Motor neuron (in vitro differentiated cells): ENCODE results near the gene SERTAD2. TPM values are rescaled to one million over a fixed set of nuclear protein-coding genes. Genes with fewer than 3 reads are reported as not detected.

Experiments used
- ATAC-seq, 8 experiments: fragments of 200-7000 bp; cut with Tn5 transposase; replicated peaks in 6 of 8; 2 replicates each; pipeline ENCODE4 v1.8.0; 2021; ENCODE audit warnings: mild to moderate bottlenecking in 8 of 8, moderate library complexity in 8 of 8
- H3K27ac ChIP-seq, 2 donors: fragments of 250-450 bp; sonication (Bioruptor Pico); 2 replicates each; pipeline ENCODE4 v1.9.0; 2021; ENCODE audit warnings: antibody characterized with exemption in 2 of 2, mild to moderate bottlenecking in 2 of 2, moderate library complexity in 1 of 2
- H3K4me1 ChIP-seq, 2 donors: fragments of 250-450 bp; sonication (Bioruptor Pico); replicated peaks in 1 of 2; 2 replicates each; pipeline ENCODE4 v1.6.1; 2021; ENCODE audit warnings: antibody characterized with exemption in 2 of 2, mild to moderate bottlenecking in 2 of 2, moderate library complexity in 1 of 2
- H3K4me3 ChIP-seq, 5 donors: fragments of 250-450 bp; sonication (Bioruptor Pico); 2 replicates each; pipeline ENCODE4 v1.9.0; 2021; ENCODE audit warnings: antibody characterized with exemption in 5 of 5, mild to moderate bottlenecking in 5 of 5, moderate library complexity in 4 of 5
- WGBS, 10 experiments: fragments of 450-650 bp; shearing (Covaris generic); methylation state at CpG; one replicate each; pipeline ENCODE4 v1.0.0; 2022; 5-methylcytosine and 5-hydroxymethylcytosine counted together
- in situ Hi-C, 9 experiments: fragments of 400-800 bp; cut with MboI; loops; one replicate each; pipeline ENCODE4 v1.15.0; 2021; ENCODE audit warnings: low sequenced_read_pairs in 9 of 9, low pct_unique_long_range_greater_than_20kb in 2 of 9; ENCODE audit not compliant: unreplicated experiment in 9 of 9
- total RNA-seq, 8 experiments: library from RNA; unstranded; fragments of 300-600 nt; gene quantifications; 2 replicates each; pipeline versions ENCODE4 v1.2.3 to v1.2.4, GENCODE V29; 2022

The SERTAD2 gene
- total RNA-seq, 8 experiments from 2014 or later: 5.6 to 12.1 (median 6.8) TPM

DNA sequence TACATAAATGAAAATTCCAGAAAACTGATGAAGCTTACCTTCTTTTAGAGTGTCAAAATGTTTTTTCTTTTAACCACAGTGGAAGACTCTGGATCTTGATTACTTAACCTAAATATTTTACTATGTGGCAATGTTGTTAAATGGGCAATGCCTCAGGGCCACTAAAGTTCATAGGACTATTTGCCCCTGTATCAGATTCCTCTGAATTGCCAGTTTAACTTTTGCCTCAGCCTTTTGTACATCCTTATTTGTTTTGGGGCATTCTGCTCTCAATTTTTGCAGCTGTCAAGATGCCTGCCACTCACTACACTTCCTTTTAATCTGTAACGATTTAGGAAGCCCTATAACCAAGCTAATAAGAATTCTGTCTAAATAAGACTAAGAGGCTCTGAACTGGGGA is 31.7 kb upstream of the SERTAD2 start:
- H3K4me1 ChIP-seq: no peaks in the 10 kb centered on the region
- no peak for ATAC-seq
- H3K4me3 ChIP-seq: no peak overlapping the region
- 0 to 100% (median 79%) methylated on average over 1 of the region's 1 CpG; no CpG with 5 or more reads in 4 of the 10 experiments for WGBS, 10 experiments
- in situ Hi-C loops: no loop called here
- no peak overlapping the region for H3K27ac ChIP-seq

GRCh38 chr2:64683771-64684510 is 30.2 kb upstream of the SERTAD2 start:
- no peak overlapping the region for H3K4me3 ChIP-seq
- WGBS, 10 experiments: 83 to 100% (median 91%) methylated on average over 2 to 9 of the region's 9 CpGs; no CpG with 5 or more reads in 1 of the 10 experiments
- H3K4me1 ChIP-seq: peaks cover 0 to 8% of the 10 kb centered on the region in 2 donors
- ATAC-seq: no peak
- H3K27ac ChIP-seq: no peak overlapping the region
- in situ Hi-C loops: no loop called here

GRCh38 chr2:64681479-64681967 is 27.8 kb upstream of the SERTAD2 start:
- Histone ChIP-seq H3K4me3 (no peak overlapping the region), H3K27ac (no peak overlapping the region), H3K4me1 (peaks cover 0 to 8% of the 10 kb centered on the region in 2 donors)
- no peak for ATAC-seq
- 61 to 100% (median 90%) methylated on average over 1 to 2 of the region's 2 CpGs; no CpG with 5 or more reads in 1 of the 10 experiments for WGBS, 10 experiments
- in situ Hi-C loops: no loop called here

GRCh38 chr2:64679673-64680425 is 26.1 kb upstream of the SERTAD2 start:
- ATAC-seq: no peak
- Histone ChIP-seq H3K4me1 (peaks cover 0 to 8% of the 10 kb centered on the region in 2 donors), H3K4me3 (no peak overlapping the region), H3K27ac (no peak overlapping the region)
- in situ Hi-C loops: no loop called here
- 13 to 84% (median 49%) methylated on average over 1 to 6 of the region's 6 CpGs; no CpG with 5 or more reads in 1 of the 10 experiments for WGBS, 10 experiments

DNA sequence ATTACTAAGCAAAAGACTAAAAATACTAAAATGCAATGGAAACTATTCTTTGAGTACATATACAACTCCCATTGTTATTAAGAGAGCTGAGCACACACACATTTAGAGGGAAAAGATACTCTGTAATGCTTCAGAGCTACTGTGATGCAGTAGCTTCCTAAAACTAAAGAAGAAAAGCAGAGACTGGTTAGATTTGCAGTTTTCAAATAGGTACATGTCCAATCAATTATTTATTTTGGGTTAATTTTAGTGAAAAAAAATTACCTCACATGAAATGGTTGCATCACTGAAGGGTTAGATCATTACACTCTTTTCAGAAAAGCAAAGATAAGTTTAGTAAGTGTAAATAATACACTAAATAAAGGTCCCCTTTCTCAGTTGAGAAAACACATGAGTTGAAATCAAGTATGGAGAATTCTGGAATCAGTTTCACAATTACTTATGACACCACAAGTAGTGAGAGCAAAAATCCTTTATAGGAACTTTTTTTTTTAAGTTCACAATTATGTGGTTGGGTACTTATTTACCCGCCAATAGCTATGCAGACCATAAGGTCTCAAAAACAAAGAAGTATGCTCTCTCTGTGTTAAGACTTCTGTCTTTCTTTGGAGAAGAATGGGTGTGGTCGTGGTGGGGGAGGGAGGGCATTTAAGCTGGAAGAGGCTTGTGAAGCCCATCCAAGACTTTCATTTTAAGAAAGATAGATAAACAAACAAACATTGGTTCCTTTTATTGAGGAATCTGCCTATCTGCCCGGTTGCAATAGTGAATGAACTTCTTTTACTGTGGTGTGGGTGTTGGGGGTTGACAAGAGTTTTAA is 25.3 kb upstream of the SERTAD2 start:
- no peak for ATAC-seq
- Histone ChIP-seq H3K4me3 (no peak overlapping the region), H3K4me1 (peaks cover 0 to 8% of the 10 kb centered on the region in 2 donors), H3K27ac (no peak overlapping the region)
- WGBS, 10 experiments: 0 to 58% (median 29%) methylated on average over 1 to 3 of the region's 3 CpGs; no CpG with 5 or more reads in 1 of the 10 experiments
- in situ Hi-C loops: no loop called here

GRCh38 chr2:64677530-64677929 is 23.8 kb upstream of the SERTAD2 start:
- no peak for ATAC-seq
- WGBS, 10 experiments: 20 to 100% (median 82%) methylated on average over 1 to 2 of the region's 3 CpGs; no CpG with 5 or more reads in 2 of the 10 experiments

GRCh38 chr2:64675860-64676259 is 22.1 kb upstream of the SERTAD2 start:
- 29 to 93% (median 71%) methylated on average over 1 to 5 of the region's 5 CpGs for WGBS, 10 experiments
- peak in 7 of 8 experiments; percentile 62 to 100 (median 99) for ATAC-seq
- Histone ChIP-seq H3K27ac (no peak overlapping the region), H3K4me3 (no peak overlapping the region), H3K4me1 (peaks cover 0 to 8% of the 10 kb centered on the region in 2 donors)
- in situ Hi-C loops: no loop called here

More at GRCh38 chr2:64677530-64677929, 23.8 kb upstream of the SERTAD2 start:
- no peak overlapping the region for H3K4me3 ChIP-seq
- H3K4me1 ChIP-seq: peaks cover 0 to 8% of the 10 kb centered on the region in 2 donors
- H3K27ac ChIP-seq: no peak overlapping the region
- in situ Hi-C loops: no loop called here

DNA sequence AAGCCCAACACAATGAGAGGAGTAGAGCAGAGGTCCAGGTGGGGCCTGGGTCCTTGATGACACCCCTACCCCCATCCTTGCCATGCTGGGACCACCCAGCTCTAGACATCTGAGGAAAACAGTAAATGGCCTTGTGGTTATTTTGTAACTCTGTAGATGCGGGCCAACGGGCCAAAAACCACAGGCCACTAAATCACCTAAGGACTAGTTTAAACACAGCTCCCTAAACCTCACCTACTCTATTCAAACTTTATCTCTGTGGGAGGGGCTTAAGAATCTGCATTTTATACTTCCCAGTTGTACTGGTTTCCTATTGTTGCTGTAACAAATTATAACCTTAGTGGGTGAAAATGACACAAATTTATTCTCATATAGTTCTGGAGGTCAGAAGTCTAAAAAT is 19.0 kb upstream of the SERTAD2 start:
- WGBS, 10 experiments: 60 to 80% (median 73%) methylated on average over 1 to 2 of the region's 2 CpGs; no CpG with 5 or more reads in 6 of the 10 experiments
- no peak for ATAC-seq
- Histone ChIP-seq H3K4me3 (no peak overlapping the region), H3K27ac (no peak overlapping the region), H3K4me1 (no peaks in the 10 kb centered on the region)
- in situ Hi-C loops: no loop called here

GRCh38 chr2:64670047-64670446 is 16.3 kb upstream of the SERTAD2 start:
- ATAC-seq: no peak
- H3K27ac ChIP-seq: no peak overlapping the region
- H3K4me3 ChIP-seq: no peak overlapping the region
- no peaks in the 10 kb centered on the region for H3K4me1 ChIP-seq
- in situ Hi-C loops: no loop called here

GRCh38 chr2:64669288-64669687 is 15.6 kb upstream of the SERTAD2 start:
- Histone ChIP-seq H3K4me3 (no peak overlapping the region), H3K27ac (no peak overlapping the region), H3K4me1 (no peaks in the 10 kb centered on the region)
- 57 to 100% (median 98%) methylated on average over 1 to 2 of the region's 2 CpGs; no CpG with 5 or more reads in 2 of the 10 experiments for WGBS, 10 experiments
- ATAC-seq: no peak
- in situ Hi-C loops: no loop called here

DNA sequence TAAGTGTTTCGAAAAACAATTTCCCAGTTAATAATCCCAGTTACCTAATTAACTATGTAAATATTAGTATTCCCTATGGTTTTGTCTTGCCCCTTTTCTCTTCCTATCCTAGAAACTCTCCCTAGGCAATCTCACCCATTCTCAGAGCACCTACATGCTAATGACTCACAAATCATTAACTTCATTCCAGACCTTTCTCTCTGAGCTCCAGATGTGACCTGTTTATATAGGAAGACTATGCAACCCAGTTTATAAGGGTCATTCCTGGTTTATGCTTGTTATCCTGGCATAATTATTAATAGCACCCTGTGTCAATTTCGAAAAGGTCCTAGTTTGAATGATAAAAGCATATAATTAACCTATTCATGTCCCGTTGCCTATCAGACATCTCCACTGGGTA is 14.8 kb upstream of the SERTAD2 start:
- ATAC-seq: no peak
- in situ Hi-C loops: no loop called here
- Histone ChIP-seq H3K4me1 (no peaks in the 10 kb centered on the region), H3K27ac (no peak overlapping the region), H3K4me3 (no peak overlapping the region)
- 50 to 86% (median 67%) methylated on average over 1 to 3 of the region's 3 CpGs; no CpG with 5 or more reads in 3 of the 10 experiments for WGBS, 10 experiments

GRCh38 chr2:64667535-64667934 is 13.8 kb upstream of the SERTAD2 start:
- Histone ChIP-seq H3K27ac (no peak overlapping the region), H3K4me1 (no peaks in the 10 kb centered on the region), H3K4me3 (no peak overlapping the region)
- in situ Hi-C loops: no loop called here
- ATAC-seq: no peak
- WGBS, 10 experiments: 25 to 100% (median 88%) methylated on average over 1 of the region's 1 CpG; no CpG with 5 or more reads in 2 of the 10 experiments
